Esophagus squamous epithelium (tissue), 4 donors: Measurements from ENCODE around the gene GPSM1.

Experiments
- POLR2A ChIP-seq, 4 donors: fragments of 450-650 bp; IDR thresholded peaks; one replicate each; pipeline ENCODE4 v1.6.1; 2017; ENCODE audit warnings: antibody characterized with exemption in 4 of 4, mild to moderate bottlenecking in 4 of 4, moderate library complexity in 3 of 4
- TF ChIP-seq, protein P1 (sequence below), 6 experiments: fragments of 450-650 bp in 4 of 6; fragments of 200-600 bp in 2 of 6; sonication (generic) in 2 of 6; IDR thresholded peaks; one replicate each; pipeline ENCODE4 v1.5.1; 2016 to 2019; ENCODE audit warnings: antibody characterized with exemption in 6 of 6, mild to moderate bottlenecking in 4 of 6, moderate library complexity in 4 of 6

DNA sequence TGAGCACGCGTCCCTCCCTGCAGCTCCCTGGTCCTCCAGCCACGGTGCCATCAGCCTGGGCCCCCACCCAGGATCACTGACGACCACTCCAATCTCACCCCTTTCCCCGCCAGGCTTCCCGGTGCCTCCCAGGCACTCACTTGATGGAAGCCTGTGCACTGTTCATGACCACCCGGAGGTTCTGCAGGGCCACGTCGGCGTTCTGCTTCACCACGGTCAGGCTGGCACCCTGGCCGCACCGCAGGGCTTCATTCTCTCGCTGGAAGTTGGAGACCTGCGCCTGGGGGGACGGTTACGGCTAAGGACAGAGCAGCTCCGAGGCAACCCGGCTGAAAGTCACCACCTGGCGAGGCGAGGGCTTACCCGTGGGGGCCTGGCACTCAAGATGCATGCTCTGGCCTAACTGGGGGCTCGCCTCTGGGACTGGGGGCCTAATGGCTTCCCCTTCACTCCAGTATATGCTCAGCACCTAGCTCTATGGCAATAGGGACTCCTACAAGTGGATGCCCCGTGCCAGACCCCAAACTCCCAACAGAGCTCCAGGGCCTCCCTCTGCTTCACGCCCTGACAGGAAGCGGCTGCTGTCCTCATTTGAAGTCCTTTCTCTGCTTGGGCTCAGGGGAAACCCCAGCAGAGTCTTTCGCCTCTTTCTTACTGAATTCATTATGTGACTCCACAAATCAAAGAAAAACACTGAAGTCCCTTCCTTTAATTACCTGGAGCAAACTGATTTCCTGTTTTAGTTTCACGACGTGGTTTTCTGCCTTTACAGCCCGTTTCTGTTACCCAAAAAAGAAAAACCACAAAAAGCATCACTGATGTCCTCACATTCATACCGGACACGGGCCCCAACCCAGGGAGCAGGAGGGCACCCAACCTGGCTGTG is 76.8 kb downstream of the GPSM1 start:
- TF ChIP-seq, protein P1, sequence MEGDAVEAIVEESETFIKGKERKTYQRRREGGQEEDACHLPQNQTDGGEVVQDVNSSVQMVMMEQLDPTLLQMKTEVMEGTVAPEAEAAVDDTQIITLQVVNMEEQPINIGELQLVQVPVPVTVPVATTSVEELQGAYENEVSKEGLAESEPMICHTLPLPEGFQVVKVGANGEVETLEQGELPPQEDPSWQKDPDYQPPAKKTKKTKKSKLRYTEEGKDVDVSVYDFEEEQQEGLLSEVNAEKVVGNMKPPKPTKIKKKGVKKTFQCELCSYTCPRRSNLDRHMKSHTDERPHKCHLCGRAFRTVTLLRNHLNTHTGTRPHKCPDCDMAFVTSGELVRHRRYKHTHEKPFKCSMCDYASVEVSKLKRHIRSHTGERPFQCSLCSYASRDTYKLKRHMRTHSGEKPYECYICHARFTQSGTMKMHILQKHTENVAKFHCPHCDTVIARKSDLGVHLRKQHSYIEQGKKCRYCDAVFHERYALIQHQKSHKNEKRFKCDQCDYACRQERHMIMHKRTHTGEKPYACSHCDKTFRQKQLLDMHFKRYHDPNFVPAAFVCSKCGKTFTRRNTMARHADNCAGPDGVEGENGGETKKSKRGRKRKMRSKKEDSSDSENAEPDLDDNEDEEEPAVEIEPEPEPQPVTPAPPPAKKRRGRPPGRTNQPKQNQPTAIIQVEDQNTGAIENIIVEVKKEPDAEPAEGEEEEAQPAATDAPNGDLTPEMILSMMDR (IDR thresholded peaks at IDR 0.05), result no peak
- no peak for TF ChIP-seq POLR2A (IDR thresholded peaks at IDR 0.05)
